Stimulated activated CD4-positive, alpha-beta T cell treated with anti-CD3 and anti-CD28 coated beads, Interleukin-4, amount 100 ng/mL, for 1 hour (primary cell): Measurements from ENCODE around the gene ZRANB1.
"Not testable (repeated sequence)": the region's sequence is repeated elsewhere in the genome, so short reads cannot be mapped to it uniquely, and the experiment has no call there.

Source experiments
- DNase-seq: peaks from one replicate; pipeline ENCODE4 v3.0.0-alpha.2; 2020

ZRANB1 gene

DNA sequence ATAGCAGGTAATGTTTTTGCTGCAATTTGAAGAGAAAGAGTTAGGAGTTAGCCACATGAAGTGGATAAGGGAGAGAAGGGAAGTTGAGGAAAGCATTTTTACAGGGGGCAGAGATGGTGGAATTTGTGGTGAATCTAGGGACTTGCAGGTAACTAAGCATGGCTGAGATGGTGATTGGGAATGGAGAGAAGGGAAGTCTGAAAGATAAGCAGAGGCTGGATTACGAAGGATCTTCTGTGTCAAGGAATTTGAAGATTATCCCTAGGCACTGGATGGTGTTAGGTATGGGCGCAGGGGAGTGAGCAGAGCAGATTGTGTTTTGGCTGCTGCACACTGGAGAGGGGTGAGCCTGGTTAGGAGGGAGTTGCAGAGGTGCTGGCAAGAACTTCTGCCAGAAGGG lies 25.3 kb downstream of the ZRANB1 start:
- DNase-seq, result no peak

DNA sequence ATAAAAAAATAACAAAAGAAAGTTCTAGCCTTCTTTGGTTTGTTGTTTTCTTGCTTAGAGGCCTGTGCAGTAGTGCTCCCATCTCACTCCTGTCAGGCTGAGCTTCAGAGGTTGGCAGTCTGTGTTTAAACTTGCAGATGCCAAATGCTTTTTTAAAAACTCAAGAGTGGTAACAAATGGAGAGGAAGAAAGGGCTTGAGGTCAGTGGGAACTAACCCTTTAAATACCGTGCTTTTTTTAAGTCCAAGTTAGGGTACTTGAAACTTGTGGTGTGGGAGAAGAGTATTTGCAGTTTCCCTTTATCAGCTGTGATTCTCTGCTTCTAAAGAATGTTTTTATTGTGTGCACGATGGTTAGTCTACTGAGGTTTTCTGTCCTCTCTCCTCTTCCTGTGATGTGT lies 29.4 kb downstream of the ZRANB1 start:
- DNase-seq, result no peak

DNA sequence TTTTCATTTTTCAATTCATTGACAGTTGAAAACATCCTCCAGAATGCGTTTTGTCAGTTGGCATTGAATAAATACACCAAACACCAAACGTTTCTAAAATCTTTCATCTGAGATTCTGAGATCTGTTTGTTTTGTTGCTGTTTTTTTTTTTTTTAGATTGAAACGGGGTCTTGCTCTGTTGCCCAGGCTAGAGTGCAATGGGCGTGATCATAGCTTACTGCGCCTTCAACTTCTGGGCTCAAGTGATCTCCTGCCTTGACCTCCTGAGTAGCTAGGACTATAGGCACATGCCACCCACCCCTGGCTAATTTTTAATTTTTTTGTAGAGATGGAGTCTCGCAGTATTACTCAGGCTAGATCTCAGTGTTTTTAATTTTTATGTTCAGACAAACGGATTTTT lies 30.7 kb downstream of the ZRANB1 start:
- DNase-seq, result no peak

DNA sequence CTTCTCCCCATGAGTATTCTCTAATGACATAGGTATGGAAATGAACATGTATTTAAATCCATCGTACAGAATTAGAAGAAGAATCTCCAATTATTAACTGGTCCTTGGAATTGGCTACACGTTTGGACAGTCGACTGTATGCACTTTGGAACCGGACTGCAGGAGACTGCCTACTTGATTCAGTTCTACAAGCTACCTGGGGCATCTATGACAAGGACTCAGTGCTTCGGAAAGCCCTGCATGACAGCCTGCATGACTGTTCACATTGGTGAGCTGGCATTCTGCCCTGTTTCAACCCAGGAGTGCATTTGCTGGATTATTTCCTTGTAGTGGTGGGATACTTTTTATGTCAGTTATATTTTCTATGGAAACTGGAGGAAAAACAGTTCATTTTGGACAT lies 32.2 kb downstream of the ZRANB1 start:
- no peak for DNase-seq

DNA sequence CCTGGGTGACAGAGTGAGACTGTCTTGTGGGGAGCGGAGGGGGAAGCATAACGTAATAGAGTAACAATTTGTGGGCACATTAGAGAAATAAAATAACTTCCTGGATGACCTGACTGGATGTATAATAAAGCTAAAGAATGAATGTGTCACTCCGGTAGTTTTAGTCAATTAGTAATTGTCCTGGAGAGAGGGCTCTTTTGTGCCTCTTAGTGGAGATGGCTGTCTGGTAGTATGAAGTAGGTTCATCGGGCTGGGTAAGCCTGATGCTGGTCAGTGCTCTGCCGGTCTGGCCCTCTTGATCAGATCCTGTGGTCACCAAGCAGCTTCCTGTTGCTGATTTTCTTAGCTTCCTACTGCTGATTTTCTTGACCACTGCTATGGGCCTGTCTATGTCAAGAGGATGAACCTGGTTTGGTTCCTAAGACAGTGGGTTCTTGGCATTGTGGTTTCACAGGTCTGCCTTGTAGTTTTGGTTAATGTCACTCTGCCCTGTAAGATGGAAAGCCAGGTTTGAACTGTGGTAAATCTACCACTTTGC lies 34.1 kb downstream of the ZRANB1 start:
- DNase-seq, result no peak

DNA sequence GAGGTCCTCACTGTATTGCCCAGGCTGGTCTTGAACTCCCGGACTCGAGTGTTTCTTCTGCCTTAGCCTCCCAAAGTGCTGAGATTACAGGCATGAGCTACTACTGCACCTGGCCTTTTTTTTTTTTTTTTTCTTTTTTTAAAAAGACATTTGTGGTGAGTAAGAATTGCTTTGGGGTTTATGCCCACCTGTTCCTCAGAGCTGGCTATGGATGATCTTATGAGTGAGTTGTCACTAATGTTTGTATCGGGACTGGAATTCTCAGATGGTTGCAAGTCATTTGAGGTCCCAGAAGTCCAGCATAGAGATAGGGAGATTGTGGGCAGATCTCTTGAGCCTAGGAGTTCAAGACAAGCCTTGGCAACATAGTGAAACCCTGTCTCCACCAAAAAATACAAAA lies 35.2 kb downstream of the ZRANB1 start:
- DNase-seq, result no peak

DNA sequence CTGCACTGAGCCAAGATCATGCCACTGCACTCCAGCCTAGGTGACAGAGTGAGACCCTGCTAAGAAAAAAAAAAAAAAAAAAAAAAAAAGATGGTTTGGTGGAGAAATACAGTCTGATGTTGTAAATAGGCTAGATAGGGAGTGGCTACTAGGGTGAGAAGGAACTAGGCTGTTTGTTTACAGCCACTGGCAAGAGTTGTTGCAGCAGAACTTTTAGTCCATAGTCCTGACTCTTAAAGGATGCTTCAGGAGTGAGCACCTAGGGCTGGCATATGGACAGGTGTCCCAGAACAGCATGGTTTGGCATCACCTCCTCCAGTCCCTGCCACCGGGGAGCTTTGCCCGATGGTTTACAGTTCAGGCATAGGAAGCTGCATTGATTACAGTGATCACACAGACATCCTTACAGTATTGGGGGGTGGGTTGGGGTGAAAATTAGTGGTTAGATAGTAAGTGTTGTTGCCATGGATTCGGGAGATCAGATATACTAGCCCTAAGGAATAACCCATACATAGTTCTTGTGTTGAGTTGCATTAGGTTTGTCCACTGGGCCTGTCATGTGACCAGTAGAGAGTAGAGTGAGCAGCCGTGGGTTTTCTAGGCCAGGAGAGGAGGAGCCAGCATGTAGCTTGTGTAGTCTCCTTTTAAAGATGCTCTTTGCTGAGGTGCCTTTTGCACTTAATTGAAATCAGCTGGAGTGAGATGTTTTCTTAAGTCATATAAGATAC lies 35.9 kb downstream of the ZRANB1 start:
- no peak for DNase-seq

DNA sequence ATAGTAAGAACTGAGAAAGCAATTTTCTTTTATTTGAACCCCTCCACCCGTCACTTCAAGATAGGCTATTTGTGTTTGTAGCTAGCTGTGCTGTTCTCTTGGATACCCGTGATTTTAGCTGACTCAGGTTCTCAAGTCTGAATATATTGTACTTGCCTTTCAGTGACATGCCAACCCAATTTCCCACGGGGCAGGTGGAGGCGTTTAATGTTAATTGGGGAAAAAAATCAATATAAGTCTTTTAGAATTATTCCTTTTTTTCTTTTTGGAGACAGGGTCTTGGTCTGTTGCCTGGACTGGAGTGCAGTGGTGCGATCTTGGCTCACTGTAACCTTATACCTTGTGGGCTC lies 36.4 kb downstream of the ZRANB1 start:
- no peak for DNase-seq

DNA sequence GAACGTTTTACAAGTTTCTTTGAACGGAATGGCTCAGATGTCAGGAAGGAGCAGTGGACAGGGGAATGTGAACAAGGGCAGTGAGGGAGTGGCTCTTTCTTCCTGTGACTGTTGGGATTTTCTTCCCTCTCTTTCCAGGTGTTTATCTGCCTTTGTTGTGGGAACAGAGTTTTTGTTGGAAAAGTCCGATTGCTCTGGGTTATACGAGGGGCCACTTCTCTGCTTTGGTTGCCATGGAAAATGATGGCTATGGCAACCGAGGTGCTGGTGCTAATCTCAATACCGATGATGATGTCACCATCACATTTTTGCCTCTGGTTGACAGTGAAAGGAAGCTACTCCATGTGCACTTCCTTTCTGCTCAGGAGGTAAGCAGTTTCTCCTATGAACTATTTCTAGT lies 41.4 kb downstream of the ZRANB1 start:
- DNase-seq, result no peak

DNA sequence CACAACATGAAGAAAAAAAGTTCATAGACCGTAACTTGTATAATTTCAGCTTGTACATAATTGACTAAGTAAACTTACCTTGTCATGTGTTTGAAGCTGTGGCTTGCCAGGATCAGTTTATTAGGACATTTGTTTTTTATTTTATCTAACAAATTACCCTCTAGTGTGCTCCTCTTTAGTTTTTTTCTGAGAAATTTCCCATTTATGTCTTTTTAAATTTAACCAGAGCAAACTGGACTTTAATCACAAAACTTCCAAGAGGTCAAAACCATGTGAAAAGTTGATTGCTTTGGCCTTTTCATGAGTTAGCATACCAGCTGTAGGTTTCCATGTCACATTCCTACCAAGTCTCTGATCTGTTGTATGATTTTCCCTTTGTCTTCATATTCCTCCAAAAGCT lies 42.5 kb downstream of the ZRANB1 start:
- no peak for DNase-seq

DNA sequence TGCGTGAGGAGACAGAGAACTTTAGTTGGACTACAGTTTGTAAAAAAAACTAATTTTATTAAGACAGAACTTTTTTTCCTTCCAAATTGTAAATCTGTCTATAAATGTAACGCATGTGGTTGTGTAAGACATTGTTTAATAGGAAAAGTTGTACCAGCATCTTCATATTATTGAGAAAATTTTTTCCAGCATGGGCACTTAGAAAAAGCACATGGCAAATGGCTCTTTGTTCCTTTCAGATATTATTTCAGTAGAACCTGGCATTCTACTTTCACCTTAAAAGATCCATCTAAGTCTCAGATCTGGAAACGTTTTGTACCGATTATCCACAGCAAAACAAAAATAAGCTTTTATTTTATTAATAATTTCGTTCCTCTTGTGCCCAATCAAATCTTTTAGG lies 43.2 kb downstream of the ZRANB1 start:
- no peak for DNase-seq

DNA sequence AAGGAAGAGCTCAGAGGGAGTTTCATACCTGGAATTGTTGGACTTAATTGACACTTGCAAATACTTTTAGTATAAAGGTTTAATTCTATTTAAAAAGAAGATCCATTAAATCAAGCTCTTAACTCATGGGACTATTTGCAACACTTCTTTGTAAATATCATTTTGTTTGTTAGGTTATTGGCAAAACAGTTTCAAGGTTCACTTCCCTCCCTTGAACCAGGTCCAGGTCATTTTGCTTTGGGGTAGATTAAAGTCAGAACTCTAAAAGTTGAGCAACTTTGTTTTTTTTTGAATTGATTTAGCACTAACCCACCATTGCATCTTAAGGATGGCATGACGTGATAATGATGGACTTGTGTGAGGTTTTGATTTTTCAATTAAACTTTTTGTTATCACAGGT lies 45.9 kb downstream of the ZRANB1 start:
- no peak for DNase-seq

DNA sequence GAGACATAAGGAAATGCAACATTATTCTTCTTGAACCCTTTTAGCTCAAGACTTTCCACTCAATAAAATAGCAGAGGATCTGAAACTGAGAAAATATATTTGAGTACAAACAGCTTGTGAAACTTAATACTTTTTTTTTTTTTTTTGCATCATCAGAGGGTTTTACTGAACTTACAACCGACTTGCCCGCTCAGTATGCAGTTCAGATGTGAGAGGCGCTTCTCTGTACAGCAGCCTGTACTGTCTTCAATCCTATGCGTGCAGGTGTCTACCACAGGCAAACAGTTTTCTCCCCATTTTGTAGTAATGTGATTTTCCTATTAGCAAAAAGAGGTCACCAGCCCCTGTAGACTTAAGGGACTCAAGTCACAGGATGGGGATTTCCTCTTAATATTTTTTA lies 46.8 kb downstream of the ZRANB1 start:
- not testable (repeated sequence) for DNase-seq

DNA sequence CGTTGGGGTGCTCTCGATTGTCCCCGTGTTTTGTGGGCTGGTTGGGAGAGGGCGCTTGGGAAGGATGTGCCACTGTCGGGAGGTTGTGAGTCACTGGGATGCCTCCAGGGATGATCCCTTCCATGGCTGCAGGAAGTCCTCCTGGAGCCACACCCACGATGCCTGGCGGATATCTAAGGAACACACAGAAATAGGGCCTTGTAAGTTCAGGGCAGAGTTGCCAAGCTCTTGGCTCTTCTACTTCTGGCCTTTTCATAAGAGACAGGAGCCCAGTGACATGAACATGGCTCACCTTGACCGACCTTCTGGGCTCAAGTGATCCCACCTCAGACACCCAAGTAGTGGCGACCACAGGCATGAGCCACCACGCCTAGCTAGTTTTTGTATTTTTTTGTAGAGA lies 47.6 kb downstream of the ZRANB1 start:
- no peak for DNase-seq

DNA sequence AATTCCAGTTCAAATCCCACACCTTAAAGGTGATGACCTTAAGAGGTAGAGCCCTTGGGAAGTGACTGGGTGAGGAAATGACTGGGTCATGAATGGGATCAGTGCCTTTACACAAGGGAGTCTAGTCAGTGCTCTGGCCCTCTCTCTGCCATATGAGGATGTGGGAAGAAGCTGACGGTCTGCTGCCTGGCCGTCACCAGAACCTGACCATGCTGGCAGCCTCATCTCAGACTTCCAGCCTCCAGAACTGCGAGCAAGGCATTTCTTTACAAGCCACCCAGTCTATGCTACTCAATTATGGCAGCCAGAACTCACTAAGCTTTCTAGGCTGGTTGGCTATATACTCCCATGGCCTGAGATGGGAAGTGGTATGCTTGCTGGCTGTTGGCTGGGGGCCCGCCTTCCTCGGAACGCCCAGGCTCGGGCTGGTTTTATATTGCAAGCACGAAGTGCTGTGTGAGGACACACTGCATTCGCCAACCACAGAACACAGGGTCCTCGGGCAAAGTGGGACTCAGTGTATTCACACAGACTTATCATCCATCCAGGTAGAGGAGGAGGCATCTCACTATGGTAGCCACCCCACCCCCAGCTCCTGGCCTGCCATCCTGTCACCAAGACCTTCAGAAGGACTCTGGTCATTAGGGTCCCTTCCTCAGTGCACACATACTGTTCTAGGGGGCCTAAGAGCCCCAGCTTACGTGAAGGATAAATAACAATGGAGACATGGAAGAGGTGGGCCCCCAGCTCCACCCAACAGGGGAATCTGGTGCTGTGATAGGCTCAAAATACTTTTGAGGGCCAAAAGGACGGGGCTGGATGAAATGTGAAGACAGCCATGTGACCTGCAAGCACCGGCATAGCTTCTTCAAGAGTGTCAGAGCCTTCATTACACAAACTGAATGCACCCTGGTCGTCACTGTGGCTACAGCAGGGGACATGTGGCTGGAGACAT lies 49.0 kb downstream of the ZRANB1 start:
- DNase-seq, result no peak

DNA sequence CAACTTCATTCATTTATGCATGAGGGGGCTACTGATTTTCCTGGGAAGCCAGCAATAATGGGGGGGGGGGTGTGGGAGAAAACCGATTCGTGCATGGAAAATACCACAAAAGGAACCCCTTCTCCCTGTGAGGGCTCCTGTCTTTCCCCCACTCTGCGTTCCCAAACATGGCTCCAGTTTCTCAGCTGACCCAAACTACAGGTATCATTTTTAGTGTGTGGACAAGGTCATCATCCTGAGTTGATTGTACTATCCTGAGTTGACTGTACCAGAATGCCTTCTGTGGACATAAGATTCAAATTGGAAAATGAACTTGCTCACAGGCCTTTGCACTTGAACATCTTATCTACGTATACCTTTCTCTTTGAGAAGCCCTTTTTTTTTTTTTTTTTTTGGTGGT lies 49.9 kb downstream of the ZRANB1 start:
- DNase-seq, result no peak

DNA sequence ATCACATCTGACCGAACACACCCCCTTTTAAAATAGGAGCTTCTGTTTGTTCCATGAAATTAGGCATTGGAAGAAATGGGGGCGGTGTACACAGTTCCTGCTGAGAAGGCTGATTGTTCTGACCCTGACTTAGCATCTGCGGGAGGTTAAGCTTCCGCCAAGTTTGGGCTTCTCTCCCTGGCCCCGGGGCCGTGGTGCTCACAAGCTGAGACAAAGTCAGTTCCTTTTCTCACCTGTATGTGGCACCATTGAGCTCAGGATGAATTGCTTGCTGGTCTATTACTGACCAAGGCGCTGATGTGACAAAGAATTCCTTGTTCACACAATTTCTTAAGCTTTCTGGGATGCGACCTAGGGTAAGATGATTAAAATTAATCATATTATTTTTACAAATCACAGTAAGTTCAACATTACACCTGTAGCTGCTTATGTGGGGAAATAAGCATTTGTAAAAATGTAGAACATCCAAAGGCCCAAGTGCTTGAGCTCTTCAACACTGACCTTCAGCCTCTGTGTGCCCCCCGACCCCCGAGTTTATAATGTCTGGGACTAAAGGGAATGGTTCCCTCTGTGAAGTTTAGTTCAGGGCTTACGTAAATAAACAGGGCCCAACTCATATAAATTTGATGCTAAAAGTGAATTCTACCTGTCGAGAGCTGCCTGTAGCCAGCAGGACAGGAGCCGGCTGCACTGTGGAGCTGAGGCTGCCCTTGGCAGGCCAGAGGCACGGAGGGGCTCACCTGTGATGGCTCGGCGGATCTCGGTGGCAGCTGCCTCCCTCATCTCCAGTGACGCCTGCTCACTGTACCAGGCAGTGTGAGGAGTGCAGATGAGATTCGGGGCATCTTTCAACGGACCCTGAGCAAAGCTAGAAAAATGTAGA lies 50.8 kb downstream of the ZRANB1 start:
- DNase-seq, result no peak

DNA sequence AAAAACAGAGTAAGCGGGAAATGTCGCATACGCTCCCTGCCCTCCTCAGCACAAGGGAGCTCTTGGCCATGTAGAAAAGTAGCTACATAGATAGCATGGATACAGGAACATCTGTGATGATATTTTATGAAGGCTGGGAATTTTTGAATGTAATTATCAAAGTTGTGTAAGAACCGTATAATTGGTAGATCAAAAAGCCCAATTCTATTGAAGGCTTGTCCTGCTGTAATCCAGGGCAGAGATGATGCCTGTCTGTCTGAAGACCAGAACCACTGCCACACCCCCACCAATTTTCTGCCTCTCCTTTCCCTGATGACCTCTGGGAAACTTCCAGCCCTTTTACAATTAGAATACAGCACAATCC lies 51.4 kb downstream of the ZRANB1 start:
- DNase-seq, result no peak

DNA sequence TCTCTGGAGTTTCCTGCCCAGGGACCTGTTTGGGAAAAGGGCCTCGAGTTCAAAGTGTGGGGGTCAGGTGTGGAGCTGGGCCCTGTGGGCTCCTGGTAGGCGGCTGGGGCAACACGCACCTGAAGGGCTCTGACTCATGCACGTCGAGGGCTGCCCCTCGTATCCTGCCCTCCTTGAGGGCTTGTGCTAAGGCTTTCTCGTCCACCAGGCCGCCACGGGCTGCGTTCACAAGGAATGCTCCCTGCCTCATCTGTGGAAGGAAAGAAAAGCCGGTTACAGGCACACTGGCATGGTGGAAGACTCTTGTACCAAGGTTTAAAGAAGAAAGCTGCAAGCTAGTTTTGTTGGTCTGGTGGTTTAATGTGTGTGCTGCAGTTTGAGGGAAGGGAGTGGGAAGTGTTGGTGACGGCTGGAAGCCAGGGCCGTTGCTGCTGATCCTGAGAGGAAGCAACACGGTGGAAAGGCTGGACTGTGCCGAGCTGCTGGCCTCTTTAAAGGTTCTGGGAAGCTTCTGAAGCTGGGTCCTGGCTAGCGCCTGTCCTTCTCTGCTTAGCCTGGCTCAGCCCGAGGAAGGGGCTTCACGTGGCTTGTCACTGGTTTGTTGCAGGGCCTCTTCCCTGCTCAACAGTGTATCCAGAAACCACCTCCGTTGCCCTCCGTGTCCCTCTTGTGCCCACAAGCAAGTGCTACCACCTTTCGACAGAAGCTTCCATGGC lies 52.0 kb downstream of the ZRANB1 start:
- DNase-seq, result no peak

DNA sequence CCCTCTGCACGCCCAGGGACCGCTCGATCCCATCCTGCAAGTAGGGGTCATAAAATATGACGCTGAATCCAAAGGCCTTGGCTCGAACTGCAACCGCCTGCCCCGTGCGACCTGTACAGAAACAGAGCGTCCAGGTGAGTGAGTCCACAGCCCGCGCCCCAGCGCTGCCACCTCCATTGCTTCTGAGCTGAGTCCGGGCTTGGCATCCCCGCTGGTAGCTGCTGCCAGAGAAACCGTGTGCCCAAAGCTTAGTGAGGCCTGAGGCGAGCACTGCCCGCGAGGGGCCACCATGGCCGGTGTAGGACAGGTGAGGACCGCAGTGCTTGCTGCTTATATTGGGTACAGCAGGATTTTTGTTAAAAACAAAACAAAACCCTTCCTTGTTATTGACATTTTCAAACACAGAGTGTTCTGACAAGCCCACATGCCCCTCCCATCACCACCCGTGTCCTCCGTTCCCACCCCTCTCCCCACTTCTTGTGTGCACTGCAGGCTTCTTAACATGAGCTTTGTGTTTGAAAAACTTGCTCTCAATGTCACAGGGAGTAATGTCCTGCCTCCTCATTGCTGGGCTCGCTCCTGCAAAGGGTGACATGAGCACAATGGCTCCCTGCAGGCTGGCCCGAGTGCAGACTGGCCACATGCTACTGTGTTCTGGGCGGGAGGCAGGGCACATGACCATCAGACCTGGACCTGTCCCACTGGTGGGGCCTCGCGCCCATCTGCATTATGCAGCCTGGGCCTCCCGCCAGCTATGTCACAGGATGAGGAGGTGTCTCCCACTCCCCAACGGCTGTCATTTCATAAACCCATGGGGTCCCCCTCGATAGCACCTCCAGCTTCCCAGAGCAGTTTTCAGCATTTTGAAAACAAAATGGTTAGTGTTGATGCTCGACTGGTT lies 52.9 kb downstream of the ZRANB1 start:
- no peak for DNase-seq

DNA sequence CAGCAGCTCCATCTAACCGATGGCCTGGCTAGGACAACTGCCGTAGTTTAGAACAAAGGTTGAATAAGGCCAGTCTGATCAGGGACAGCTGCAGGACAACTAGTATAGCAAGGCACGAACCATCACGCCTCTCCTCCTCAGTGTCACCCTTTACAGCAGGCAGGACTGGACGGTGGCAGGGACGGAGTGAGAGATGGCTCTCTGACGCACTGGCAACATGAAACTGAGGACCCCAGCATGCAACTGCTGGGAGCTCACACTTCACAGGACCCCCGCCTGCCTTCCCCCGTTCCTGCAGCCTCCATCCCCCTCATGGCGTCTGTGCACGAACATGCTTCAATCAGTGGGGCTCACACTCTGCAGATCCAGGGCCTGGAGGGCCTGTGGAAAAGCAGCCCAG lies 53.7 kb downstream of the ZRANB1 start:
- no peak for DNase-seq
